Smooth muscle cell of the coronary artery (primary cell): ENCODE results near the gene ZNF770. TPM values are rescaled to one million over a fixed set of nuclear protein-coding genes. Genes with fewer than 3 reads are reported as not detected.

Experiments used
- total RNA-seq: library from RNA; depleted of rRNA; stranded (reverse); fragments of >200 nt; gene quantifications from 2 replicates; pipeline ENCODE4 v1.2.3, GENCODE V29; 2014; ENCODE audit warnings: low replicate concordance

Gene ZNF770, protein sequence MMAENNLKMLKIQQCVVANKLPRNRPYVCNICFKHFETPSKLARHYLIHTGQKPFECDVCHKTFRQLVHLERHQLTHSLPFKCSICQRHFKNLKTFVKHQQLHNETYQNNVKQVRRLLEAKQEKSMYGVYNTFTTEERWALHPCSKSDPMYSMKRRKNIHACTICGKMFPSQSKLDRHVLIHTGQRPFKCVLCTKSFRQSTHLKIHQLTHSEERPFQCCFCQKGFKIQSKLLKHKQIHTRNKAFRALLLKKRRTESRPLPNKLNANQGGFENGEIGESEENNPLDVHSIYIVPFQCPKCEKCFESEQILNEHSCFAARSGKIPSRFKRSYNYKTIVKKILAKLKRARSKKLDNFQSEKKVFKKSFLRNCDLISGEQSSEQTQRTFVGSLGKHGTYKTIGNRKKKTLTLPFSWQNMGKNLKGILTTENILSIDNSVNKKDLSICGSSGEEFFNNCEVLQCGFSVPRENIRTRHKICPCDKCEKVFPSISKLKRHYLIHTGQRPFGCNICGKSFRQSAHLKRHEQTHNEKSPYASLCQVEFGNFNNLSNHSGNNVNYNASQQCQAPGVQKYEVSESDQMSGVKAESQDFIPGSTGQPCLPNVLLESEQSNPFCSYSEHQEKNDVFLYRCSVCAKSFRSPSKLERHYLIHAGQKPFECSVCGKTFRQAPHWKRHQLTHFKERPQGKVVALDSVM
- 13.3 and 22.2 TPM in 2 replicates for total RNA-seq

DNA sequence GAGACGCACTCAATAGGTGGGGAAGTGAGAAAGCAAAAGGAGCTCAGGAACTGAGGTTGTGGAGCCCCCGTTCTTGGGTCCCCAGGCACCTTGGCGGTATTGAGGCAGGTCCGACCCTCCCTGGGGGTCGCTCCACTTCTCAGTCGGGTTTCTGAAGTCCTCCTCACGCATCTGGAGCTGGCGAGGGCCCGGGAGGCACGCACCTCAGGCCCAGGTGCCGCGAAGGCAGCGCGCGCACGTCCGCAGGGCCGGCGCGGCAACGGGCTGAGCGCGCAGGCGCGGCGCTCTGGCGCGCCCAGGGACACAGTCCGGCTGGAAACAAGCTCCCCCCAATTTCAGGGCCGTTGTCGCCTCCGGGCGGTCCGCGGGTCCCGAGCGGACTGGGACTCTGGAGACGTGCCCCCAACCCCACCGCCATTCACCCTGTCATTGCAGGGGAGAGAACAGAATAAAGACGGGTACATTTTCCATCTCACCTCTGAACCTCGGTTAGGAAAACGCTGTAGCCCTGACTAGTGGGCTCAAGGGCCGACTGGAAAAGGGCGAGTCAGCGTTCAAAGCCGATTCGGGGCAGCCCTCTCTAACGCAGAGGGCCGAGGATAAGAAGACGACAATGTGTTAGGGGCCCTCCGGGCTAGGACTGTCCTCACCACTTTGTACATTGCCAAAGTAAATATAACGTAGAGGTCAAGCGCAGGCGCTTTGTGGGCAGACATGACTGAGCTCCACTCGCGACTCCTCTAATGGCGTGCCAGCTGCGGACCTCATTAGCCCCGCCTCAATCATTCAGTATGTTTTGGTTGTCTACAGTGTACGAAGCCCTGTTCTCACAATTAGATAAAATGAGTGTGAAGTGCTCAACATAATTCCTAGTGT is at the start of gene ZNF770:
ZNF770 (minus strand) TSS at position 261 of the 876 bp plus-strand sequence. CDS start 4,853 bp downstream, outside the sequence.

DNA sequence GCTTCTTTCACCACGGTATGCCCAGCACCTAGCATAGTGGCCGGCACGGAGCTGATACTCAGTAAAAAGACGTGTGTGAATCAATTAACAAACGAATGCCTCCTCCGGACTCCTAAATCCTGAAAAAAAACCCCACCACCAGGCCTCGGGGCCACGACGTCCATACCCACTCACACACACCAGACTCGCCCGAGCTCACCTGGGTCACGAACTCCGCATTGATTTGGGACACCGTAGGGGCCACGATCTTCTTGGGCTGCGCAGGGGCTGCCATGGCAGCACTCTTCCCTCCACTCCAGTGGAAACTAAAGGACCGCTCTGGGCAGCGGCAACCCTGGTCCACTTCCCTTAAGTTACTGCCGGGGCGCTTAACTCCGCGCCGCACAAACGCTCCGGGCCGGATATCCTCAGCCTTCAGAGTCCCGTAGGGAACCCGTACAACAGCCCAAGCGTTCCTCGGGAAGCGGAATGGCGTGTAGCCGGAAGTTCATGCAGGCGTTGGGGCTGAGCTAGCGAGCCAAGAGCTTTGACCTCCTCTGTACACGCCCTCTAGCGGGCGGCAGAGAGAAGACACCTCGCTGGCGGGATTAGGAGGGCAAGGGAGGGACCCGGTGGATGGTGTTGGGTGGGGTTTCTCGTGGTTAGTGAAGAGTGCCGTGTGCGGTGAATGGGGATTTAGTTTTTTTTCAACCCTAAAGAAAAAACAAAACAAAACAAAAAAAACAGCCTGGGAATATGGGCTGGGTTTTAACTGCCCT is 18.6 kb downstream of the ZNF770 start, which contains the start of gene AQR:
AQR (minus strand) TSS at position 403 of the 758 bp plus-strand sequence; CDS start at position 274, 129 bp downstream.

Other genes with a start within 250 kb of the ZNF770 start
- not detected in 2 replicates for gene GJD2, start 233.3 kb downstream of the ZNF770 start, total RNA-seq
- gene ACTC1, start 192.7 kb downstream of the ZNF770 start, total RNA-seq: 0.08 and 0.70 TPM in 2 replicates
- 10.5 and 14.3 TPM in 2 replicates for gene AQR, start 18.5 kb downstream of the ZNF770 start, total RNA-seq
- not detected in 2 replicates for gene NANOGP8, start 97.0 kb upstream of the ZNF770 start, total RNA-seq